ENCODE data around the gene STK32C.

The STK32C gene

DNA sequence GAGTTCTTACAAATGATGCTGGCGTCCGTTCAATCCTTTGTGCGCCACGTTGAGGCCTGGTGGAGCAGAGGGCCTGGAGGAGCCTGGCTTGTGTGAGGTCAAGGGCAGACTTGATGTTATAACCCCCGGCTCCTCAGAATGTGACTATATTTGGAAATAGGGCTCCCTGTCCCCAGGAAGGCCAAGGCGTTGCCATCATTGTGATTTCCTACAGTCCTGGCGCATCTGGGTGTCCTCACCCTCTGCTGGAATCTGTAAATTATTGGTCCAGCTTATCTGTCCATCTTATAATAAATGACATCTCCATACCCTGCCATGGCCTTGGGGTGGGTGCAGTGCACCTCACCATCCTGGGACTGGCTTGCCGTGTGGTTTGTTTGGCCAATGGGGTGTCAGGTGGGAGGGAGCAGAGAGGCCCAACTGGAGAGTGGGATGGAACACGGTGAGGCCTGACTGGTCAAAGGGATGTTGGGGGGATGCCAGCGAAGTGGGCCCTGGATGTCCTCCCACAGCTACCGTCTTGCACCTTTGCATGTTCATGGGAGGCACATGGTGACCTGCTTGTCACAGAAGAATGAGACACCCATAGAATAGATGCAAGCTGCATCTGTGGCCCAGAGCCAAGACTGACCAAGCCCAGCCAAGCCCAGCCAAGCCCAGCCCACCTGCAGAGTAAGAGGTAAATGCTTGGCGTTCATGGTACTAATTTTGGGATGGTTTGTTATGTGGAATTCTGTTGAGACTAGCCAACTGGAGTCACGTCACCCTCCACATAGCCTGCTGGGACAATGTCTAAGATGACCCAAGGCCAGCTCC is 13.1 kb upstream of the STK32C start:
- TF ChIP-seq SIN3A (IDR thresholded peaks at IDR 0.05; ENCODE audit: borderline replicate concordance, insufficient read depth, low read length) (no peak), TAF1 (IDR thresholded peaks at IDR 0.05; ENCODE audit: borderline replicate concordance, insufficient read depth, low read length) (no peak), POLR2AphosphoS5 (IDR thresholded peaks at IDR 0.05; ENCODE audit: low read depth, low read length) (no peak), FOXP2 (optimal IDR thresholded peaks at IDR 0.05; ENCODE audit: borderline replicate concordance, extremely low read depth, extremely low read length, insufficient read depth) (no peak)
- TF ChIP-seq, protein P1, sequence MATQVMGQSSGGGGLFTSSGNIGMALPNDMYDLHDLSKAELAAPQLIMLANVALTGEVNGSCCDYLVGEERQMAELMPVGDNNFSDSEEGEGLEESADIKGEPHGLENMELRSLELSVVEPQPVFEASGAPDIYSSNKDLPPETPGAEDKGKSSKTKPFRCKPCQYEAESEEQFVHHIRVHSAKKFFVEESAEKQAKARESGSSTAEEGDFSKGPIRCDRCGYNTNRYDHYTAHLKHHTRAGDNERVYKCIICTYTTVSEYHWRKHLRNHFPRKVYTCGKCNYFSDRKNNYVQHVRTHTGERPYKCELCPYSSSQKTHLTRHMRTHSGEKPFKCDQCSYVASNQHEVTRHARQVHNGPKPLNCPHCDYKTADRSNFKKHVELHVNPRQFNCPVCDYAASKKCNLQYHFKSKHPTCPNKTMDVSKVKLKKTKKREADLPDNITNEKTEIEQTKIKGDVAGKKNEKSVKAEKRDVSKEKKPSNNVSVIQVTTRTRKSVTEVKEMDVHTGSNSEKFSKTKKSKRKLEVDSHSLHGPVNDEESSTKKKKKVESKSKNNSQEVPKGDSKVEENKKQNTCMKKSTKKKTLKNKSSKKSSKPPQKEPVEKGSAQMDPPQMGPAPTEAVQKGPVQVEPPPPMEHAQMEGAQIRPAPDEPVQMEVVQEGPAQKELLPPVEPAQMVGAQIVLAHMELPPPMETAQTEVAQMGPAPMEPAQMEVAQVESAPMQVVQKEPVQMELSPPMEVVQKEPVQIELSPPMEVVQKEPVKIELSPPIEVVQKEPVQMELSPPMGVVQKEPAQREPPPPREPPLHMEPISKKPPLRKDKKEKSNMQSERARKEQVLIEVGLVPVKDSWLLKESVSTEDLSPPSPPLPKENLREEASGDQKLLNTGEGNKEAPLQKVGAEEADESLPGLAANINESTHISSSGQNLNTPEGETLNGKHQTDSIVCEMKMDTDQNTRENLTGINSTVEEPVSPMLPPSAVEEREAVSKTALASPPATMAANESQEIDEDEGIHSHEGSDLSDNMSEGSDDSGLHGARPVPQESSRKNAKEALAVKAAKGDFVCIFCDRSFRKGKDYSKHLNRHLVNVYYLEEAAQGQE (IDR thresholded peaks at IDR 0.05; ENCODE audit: insufficient read depth in 1 of 2, low read depth in 2 of 2, low read length in 2 of 2): no peak

DNA sequence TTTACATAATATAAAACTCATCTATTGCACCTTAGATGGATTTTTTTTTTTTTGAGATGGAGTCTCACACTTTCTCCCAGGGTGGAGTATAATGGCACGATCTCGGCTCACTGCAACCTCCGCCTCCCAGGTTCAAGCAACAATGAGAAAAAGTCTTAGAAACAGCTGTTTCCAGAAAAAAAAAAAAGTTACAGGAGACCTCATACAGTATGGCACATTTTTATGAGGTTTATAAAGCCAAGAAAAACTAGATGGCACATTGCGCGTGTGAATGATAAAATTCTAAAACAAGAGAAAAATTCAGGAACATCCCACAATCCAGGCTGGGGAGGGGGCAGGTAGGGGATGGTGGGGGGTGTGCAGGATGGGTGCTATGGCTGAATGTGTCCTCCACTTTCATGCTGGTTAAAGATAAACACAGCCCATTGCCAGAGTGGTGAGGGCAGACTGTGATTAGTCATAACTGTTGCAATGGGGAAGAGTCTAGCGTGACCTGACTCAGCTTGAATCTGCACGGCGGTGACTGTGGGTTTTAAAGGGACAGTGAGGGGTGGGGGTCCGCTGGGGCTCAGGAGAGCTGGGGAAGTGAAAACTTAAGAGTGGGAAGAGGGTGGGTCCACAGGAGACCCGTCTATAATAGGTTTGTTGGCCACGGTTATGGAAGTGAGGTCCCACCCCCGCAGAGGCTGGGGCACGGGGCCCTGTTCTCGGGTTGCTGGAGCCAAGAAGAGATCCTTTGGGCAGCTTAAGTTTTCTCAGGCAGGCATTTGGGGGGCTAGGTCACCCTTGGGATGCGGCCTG is 12.3 kb upstream of the STK32C start:
- TF ChIP-seq, protein P1 (IDR thresholded peaks at IDR 0.05; ENCODE audit: insufficient read depth in 1 of 2, low read depth in 2 of 2, low read length in 2 of 2): no peak
- TF ChIP-seq POLR2AphosphoS5 (IDR thresholded peaks at IDR 0.05; ENCODE audit: low read depth, low read length): no peak

DNA sequence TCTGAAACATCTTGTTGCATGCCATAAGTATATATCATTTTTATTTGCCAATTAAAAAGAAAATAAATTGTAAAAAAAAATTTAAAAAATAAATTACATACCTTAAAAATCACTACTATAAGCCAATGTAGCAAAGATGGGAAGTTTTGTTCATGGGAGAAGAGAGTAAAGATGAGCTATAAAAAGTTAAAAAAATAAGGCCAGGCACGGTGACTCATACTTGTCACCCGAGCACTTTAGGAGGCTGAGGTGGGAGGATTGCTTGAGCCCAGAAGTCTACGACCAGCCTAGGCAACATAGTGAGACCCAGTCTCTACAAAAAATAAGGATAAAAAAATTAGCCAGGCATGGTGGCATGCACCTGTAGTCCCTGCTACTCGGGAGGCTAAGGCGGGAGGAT is 8.4 kb upstream of the STK32C start:
- TF ChIP-seq, protein P1 (IDR thresholded peaks at IDR 0.05; ENCODE audit: insufficient read depth in 1 of 2, low read depth in 2 of 2, low read length in 2 of 2): no peak
- TF ChIP-seq POLR2AphosphoS5 (IDR thresholded peaks at IDR 0.05; ENCODE audit: low read depth, low read length): no peak
- no peak for TF ChIP-seq SIN3A (IDR thresholded peaks at IDR 0.05; ENCODE audit: borderline replicate concordance, insufficient read depth, low read length)
- TF ChIP-seq TAF1 (IDR thresholded peaks at IDR 0.05; ENCODE audit: borderline replicate concordance, insufficient read depth, low read length): no peak
- TF ChIP-seq FOXP2 (optimal IDR thresholded peaks at IDR 0.05; ENCODE audit: borderline replicate concordance, extremely low read depth, extremely low read length, insufficient read depth): no peak

DNA sequence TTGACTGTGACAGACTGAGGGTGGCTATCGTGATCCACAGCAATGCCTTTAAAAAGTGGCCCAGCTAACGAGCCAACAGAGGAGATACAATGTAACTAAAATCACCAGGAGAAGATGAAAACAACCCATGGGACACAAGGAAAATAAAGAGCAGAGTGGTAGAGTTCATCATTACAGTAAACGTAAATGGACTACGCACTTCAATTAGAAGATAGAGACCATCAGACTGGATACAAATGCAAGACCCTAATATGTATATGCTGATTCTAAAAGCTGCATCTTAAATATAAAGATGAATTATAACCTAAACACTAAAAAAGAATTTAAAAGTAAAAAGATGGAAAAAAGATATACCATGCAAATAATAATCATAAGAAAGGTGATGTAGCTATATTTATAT is 6.6 kb upstream of the STK32C start:
- TF ChIP-seq SIN3A (IDR thresholded peaks at IDR 0.05; ENCODE audit: borderline replicate concordance, insufficient read depth, low read length) (no peak), POLR2AphosphoS5 (IDR thresholded peaks at IDR 0.05; ENCODE audit: low read depth, low read length) (no peak)
- TF ChIP-seq, protein P1 (IDR thresholded peaks at IDR 0.05; ENCODE audit: insufficient read depth in 1 of 2, low read depth in 2 of 2, low read length in 2 of 2): no peak

Data from PFSK-1 (cell line).